ENCODE data around the gene RIPOR3.

- TF ChIP-seq POLR2A (IDR thresholded peaks at IDR 0.05), result no peak
- TF ChIP-seq CTCF (IDR thresholded peaks at IDR 0.05), result no peak
Measured at GRCh38 chr20:50541606-50542041, 149.7 kb downstream of the RIPOR3 start.
